ENCODE data around the gene FXYD4. TPM values are rescaled to one million over a fixed set of nuclear protein-coding genes. Genes with fewer than 3 reads are reported as not detected.

Gene FXYD4
- total RNA-seq, 4 donors from 2014 or later, result not detected

DNA sequence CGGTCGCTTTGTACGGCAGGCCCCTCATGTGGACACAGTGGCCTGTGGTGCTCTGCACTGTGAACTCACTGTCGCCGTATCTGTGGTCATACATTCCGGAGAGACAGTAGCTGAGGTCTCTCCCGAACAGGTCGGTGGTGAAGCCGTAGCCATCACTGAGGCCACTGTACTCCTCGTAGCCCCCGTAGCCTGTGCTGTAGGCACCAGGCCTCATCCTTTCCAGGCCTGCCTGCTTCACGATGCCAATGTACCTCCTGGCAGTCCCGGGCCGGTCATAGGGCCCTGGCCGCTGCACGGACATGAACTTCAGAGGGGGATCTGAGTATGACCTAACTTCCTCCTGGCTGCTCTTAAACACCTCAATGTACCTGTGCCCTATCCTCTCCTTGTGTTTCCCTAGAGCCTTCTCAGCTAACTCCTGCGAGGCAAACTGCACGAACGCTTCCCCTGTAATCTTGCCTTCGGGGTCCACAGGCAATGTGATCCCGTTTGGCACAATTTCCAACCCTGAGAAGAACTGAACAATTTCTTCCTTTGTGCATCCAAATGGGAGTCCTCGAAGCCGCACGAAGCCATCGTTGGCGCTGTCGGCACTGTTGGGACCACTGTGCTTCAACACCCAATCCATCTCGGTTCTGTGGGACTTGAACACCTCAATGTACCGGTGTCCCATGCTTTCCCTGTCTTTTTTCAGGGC lies 15.7 kb downstream of the FXYD4 start:
- H3K9me3 ChIP-seq, result no peaks in the 10 kb centered on the region
- H3K27me3 ChIP-seq, result no peaks in the 10 kb centered on the region
- DNase-seq, result no peak
- intact Hi-C loops (cut with DNase I), result no loop called here
- no peak for TF ChIP-seq POLR2A (IDR thresholded peaks at IDR 0.05)
- TF ChIP-seq, protein P1, sequence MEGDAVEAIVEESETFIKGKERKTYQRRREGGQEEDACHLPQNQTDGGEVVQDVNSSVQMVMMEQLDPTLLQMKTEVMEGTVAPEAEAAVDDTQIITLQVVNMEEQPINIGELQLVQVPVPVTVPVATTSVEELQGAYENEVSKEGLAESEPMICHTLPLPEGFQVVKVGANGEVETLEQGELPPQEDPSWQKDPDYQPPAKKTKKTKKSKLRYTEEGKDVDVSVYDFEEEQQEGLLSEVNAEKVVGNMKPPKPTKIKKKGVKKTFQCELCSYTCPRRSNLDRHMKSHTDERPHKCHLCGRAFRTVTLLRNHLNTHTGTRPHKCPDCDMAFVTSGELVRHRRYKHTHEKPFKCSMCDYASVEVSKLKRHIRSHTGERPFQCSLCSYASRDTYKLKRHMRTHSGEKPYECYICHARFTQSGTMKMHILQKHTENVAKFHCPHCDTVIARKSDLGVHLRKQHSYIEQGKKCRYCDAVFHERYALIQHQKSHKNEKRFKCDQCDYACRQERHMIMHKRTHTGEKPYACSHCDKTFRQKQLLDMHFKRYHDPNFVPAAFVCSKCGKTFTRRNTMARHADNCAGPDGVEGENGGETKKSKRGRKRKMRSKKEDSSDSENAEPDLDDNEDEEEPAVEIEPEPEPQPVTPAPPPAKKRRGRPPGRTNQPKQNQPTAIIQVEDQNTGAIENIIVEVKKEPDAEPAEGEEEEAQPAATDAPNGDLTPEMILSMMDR (IDR thresholded peaks at IDR 0.05), result no peak
- peaks cover 50 to 52% of the 10 kb centered on the region in 2 donors for H3K36me3 ChIP-seq
- no peaks in the 10 kb centered on the region for H3K4me1 ChIP-seq
- H3K4me3 ChIP-seq (replicated peaks in 1 of 3), result no peak overlapping the region
- WGBS, 2 donors, result 96 to 97% methylated on average over 29 of the region's 29 CpGs
- no peak overlapping the region for H3K27ac ChIP-seq

DNA sequence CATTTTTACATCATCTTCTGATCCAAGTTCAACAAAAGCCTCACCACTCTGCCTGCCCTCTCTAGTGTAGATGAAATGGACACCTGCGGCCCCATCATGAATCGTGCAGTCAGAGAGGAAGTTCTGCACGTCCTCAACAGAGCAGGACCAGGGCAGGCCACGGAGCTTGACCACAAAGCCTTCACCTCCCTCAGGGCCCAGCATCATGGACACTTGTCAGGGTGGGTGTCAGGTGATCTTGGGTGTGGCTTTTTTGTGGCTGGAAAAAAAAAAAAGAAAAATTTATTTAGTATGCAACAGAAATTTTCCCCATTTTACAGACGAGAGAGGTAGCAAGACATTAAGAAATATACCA lies 16.2 kb downstream of the FXYD4 start:
- Histone ChIP-seq H3K27me3 (no peaks in the 10 kb centered on the region), H3K27ac (no peak overlapping the region), H3K4me1 (no peaks in the 10 kb centered on the region), H3K36me3 (peaks cover 54 to 57% of the 10 kb centered on the region in 2 donors), H3K9me3 (no peaks in the 10 kb centered on the region), H3K4me3 (replicated peaks in 1 of 3) (no peak overlapping the region)
- intact Hi-C loops (cut with DNase I), result no loop called here
- no peak for TF ChIP-seq POLR2A (IDR thresholded peaks at IDR 0.05)
- TF ChIP-seq, protein P1 (IDR thresholded peaks at IDR 0.05), result no peak
- no peak for DNase-seq
- WGBS, 2 donors, result 77 to 89% methylated on average over 5 of the region's 5 CpGs

DNA sequence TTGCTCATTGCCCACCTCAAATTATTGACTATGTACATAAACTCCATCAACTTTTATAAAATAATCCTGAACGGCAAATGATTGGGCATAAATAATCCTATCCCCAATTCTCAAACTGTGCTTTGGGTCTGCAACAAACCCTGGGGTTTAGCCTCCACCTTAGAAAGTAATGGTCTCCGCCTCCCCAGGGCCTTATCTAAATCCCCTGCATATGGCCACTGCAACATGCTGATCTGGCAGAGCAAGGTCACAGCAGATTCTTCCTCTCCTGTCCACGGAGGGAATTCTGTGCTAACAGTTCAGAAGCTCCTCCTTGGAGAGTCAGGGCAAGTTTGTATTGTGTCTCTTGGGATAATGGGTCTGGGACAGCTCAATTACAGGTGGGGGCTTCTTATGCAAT lies 18.4 kb downstream of the FXYD4 start:
- 64 to 70% methylated on average over 3 of the region's 3 CpGs for WGBS, 2 donors
- no peak for TF ChIP-seq POLR2A (IDR thresholded peaks at IDR 0.05)
- TF ChIP-seq, protein P1 (IDR thresholded peaks at IDR 0.05), result no peak
- no peaks in the 10 kb centered on the region for H3K9me3 ChIP-seq
- no peak overlapping the region for H3K27ac ChIP-seq
- H3K4me1 ChIP-seq, result peaks cover under 1 to 3% of the 10 kb centered on the region in 2 donors
- H3K36me3 ChIP-seq, result peaks cover 70 to 74% of the 10 kb centered on the region in 2 donors
- no peak overlapping the region for H3K4me3 ChIP-seq (replicated peaks in 1 of 3)
- no peak for DNase-seq
- no peaks in the 10 kb centered on the region for H3K27me3 ChIP-seq
- intact Hi-C loops (cut with DNase I), result no loop called here

DNA sequence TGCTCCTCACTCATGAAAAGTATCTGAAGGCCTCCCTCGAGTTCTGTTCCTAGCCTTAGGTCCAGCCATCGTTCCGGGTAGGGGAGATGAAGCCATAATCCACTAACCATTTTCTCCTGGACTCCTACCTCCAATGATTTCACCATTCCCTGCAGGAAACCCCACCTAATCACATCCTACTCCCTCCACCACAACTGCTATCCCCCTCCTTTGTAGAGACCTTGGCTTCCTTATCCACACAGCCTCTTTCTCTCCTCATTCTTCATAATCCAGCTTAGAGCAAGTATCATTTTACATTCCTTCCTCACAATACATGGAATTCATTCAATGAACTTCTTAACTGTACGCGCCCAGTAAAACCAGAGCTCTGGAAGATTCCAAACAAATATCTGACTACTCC lies 18.9 kb downstream of the FXYD4 start:
- no peak overlapping the region for H3K27ac ChIP-seq
- no peaks in the 10 kb centered on the region for H3K27me3 ChIP-seq
- no peaks in the 10 kb centered on the region for H3K9me3 ChIP-seq
- H3K4me1 ChIP-seq, result peaks cover 5 to 8% of the 10 kb centered on the region in 2 donors
- TF ChIP-seq, protein P1 (IDR thresholded peaks at IDR 0.05), result no peak
- TF ChIP-seq POLR2A (IDR thresholded peaks at IDR 0.05), result no peak
- no peak overlapping the region for H3K4me3 ChIP-seq (replicated peaks in 1 of 3)
- 85 to 91% methylated on average over 5 of the region's 5 CpGs for WGBS, 2 donors
- intact Hi-C loops (cut with DNase I), result no loop called here
- no peak for DNase-seq
- peaks cover 67 to 74% of the 10 kb centered on the region in 2 donors for H3K36me3 ChIP-seq

DNA sequence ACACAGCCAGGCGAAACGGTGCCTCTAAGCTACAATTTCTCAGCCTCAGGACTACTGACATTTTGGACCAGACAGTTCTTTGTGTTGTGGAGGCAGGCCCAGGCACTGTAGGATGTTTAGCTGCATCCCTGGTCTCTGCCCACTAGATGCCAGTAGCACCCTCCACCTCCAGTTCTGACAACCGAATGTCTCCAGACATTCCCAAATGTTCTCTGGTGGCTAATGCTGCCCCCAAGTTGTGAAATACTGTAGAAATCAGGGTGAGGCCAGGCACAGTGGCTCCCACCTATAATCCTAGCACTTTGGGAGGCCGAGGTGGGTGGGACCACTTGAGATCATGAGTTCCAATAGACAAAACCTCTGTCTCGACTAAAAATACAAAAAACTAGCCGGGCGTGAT lies 19.3 kb downstream of the FXYD4 start:
- Histone ChIP-seq H3K4me3 (replicated peaks in 1 of 3) (no peak overlapping the region), H3K36me3 (peaks cover 63 to 74% of the 10 kb centered on the region in 2 donors), H3K27ac (no peak overlapping the region), H3K27me3 (no peaks in the 10 kb centered on the region), H3K9me3 (no peaks in the 10 kb centered on the region), H3K4me1 (peaks cover 10 to 12% of the 10 kb centered on the region in 2 donors)
- WGBS, 2 donors, result 69% methylated on average over 7 of the region's 7 CpGs
- TF ChIP-seq, protein P1 (IDR thresholded peaks at IDR 0.05), result peak in 3 of 6 experiments; percentile 26 to 29 (median 26)
- no peak for TF ChIP-seq POLR2A (IDR thresholded peaks at IDR 0.05)
- intact Hi-C loops (cut with DNase I), result no loop called here
- DNase-seq, result no peak
